Measurements from ENCODE around the gene AKR7A3.

The AKR7A3 gene

GRCh38 chr1:19325958-19326747, 37.6 kb upstream of the AKR7A3 start:
- Histone ChIP-seq H3K4me3 (ENCODE audit: low read length) (no peak overlapping the region), H4K20me1 (ENCODE audit: control insufficient read depth, insufficient read depth, low read depth, low read length) (no peaks in the 10 kb centered on the region), H3K4me2 (ENCODE audit: low read length) (no peak overlapping the region), H3K27me3 (ENCODE audit: control insufficient read depth, low read length) (no peaks in the 10 kb centered on the region), H3K27ac (ENCODE audit: low read depth, low read length) (no peak overlapping the region), H3K9me2 (replicated peaks; ENCODE audit: control insufficient read depth, low read length) (no peaks in the 10 kb centered on the region), H3F3A (ENCODE audit: control insufficient read depth, insufficient read depth) (no peaks in the 10 kb centered on the region), H3K36me3 (ENCODE audit: control insufficient read depth, low read length) (no peaks in the 10 kb centered on the region; the same call in 1 of the 2 replicates), H3K9me3 (ENCODE audit: control insufficient read depth, insufficient read depth, low read length) (no peaks in the 10 kb centered on the region), H3K4me1 (ENCODE audit: control insufficient read depth, low read length) (no peaks in the 10 kb centered on the region), H3K79me2 (ENCODE audit: control insufficient read depth, low read length) (no peaks in the 10 kb centered on the region)
- TF ChIP-seq EZH2phosphoT487 (IDR thresholded peaks at IDR 0.05; ENCODE audit: borderline replicate concordance, low read length) (no peak), CTCF (IDR thresholded peaks at IDR 0.05; ENCODE audit: low read depth, low read length, poor library complexity, severe bottlenecking) (no peak)

GRCh38 chr1:19325368-19325957, 36.9 kb upstream of the AKR7A3 start:
- no peaks in the 10 kb centered on the region for H3K27me3 ChIP-seq (ENCODE audit: control insufficient read depth, low read length)
- no peaks in the 10 kb centered on the region for H3F3A ChIP-seq (ENCODE audit: control insufficient read depth, insufficient read depth)
- no peak overlapping the region for H3K4me2 ChIP-seq (ENCODE audit: low read length)
- TF ChIP-seq EZH2phosphoT487 (IDR thresholded peaks at IDR 0.05; ENCODE audit: borderline replicate concordance, low read length) (no peak), CTCF (IDR thresholded peaks at IDR 0.05; ENCODE audit: low read depth, low read length, poor library complexity, severe bottlenecking) (no peak)
- no peak overlapping the region for H3K4me3 ChIP-seq (ENCODE audit: low read length)
- no peaks in the 10 kb centered on the region; the same call in 1 of the 2 replicates for H3K36me3 ChIP-seq (ENCODE audit: control insufficient read depth, low read length)
- no peaks in the 10 kb centered on the region for H3K79me2 ChIP-seq (ENCODE audit: control insufficient read depth, low read length)
- no peak overlapping the region for H3K27ac ChIP-seq (ENCODE audit: low read depth, low read length)
- H3K4me1 ChIP-seq (ENCODE audit: control insufficient read depth, low read length): no peaks in the 10 kb centered on the region
- H3K9me2 ChIP-seq (replicated peaks; ENCODE audit: control insufficient read depth, low read length): no peaks in the 10 kb centered on the region
- H3K9me3 ChIP-seq (ENCODE audit: control insufficient read depth, insufficient read depth, low read length): no peaks in the 10 kb centered on the region
- H4K20me1 ChIP-seq (ENCODE audit: control insufficient read depth, insufficient read depth, low read depth, low read length): no peaks in the 10 kb centered on the region

- Histone ChIP-seq H3K27me3 (ENCODE audit: control insufficient read depth, low read length) (no peaks in the 10 kb centered on the region), H3K9me2 (replicated peaks; ENCODE audit: control insufficient read depth, low read length) (no peaks in the 10 kb centered on the region), H3K36me3 (ENCODE audit: control insufficient read depth, low read length) (no peaks in the 10 kb centered on the region; the same call in 1 of the 2 replicates), H3K4me3 (ENCODE audit: low read length) (no peak overlapping the region), H3K27ac (ENCODE audit: low read depth, low read length) (no peak overlapping the region), H3K9me3 (ENCODE audit: control insufficient read depth, insufficient read depth, low read length) (no peaks in the 10 kb centered on the region), H3F3A (ENCODE audit: control insufficient read depth, insufficient read depth) (no peaks in the 10 kb centered on the region), H3K4me1 (ENCODE audit: control insufficient read depth, low read length) (no peaks in the 10 kb centered on the region), H3K4me2 (ENCODE audit: low read length) (no peak overlapping the region), H4K20me1 (ENCODE audit: control insufficient read depth, insufficient read depth, low read depth, low read length) (no peaks in the 10 kb centered on the region), H3K79me2 (ENCODE audit: control insufficient read depth, low read length) (no peaks in the 10 kb centered on the region)
- TF ChIP-seq EZH2phosphoT487 (IDR thresholded peaks at IDR 0.05; ENCODE audit: borderline replicate concordance, low read length) (no peak), CTCF (IDR thresholded peaks at IDR 0.05; ENCODE audit: low read depth, low read length, poor library complexity, severe bottlenecking) (no peak)
Measured at GRCh38 chr1:19324665-19324990, 36.1 kb upstream of the AKR7A3 start.

All from DOHH2 (cell line).